AG04450 (cell line): ENCODE data around the gene DUSP15. TPM values are rescaled to one million over a fixed set of nuclear protein-coding genes. Genes with fewer than 3 reads are reported as not detected.

Experiments
- CTCF ChIA-PET: fragments of 300-600, 350-600 bp; formaldehyde crosslinking; extraction: SDS; loops from one replicate; lab custom pipeline; 2022; ENCODE audit warnings: antibody characterized with exemption, inconsistent platforms; lab: Charles Lee
- POLR2A ChIA-PET: fragments of 350-600 bp; formaldehyde crosslinking; extraction: SDS; loops from one replicate; lab custom pipeline; 2021; ENCODE audit warnings: antibody characterized with exemption, inconsistent platforms; lab: Yijun Ruan, JAX
- DNase-seq: peaks from one replicate; pipeline ENCODE4 v3.0.0-alpha.2; 2011; ENCODE audit warnings: low read depth, low spot score
- H3K27ac ChIP-seq: one replicate; pipeline ENCODE4 v1.5.1; 2012; ENCODE audit warnings: low read depth, low read length, control low read depth
- H3K27me3 ChIP-seq: one replicate; pipeline ENCODE4 v1.6.0; 2012; ENCODE audit warnings: low read length; ENCODE audit not compliant: control insufficient read depth, insufficient read depth
- H3K4me3 ChIP-seq: 2 replicates; pipeline ENCODE4 v1.5.1; 2011; ENCODE audit warnings: mild to moderate bottlenecking, low read depth, low read length, control low read depth
- H3K9me3 ChIP-seq: 2 replicates; pipeline ENCODE4 v1.5.1; 2012; ENCODE audit warnings: low read length; ENCODE audit not compliant: control insufficient read depth, insufficient read depth
- CTCF ChIP-seq: IDR thresholded peaks from 2 replicates; pipeline ENCODE4 v1.5.1; 2011; ENCODE audit warnings: low read depth, low read length, control low read depth, inconsistent platforms
- polyA plus RNA-seq: library from polyadenylated mRNA; depleted of rRNA; stranded (reverse); fragments of >200 nt; gene quantifications from 2 replicates; pipeline ENCODE4 v1.2.3, GENCODE V29; 2011

DUSP15 gene
- polyA plus RNA-seq, 1 experiment: not detected

DNA sequence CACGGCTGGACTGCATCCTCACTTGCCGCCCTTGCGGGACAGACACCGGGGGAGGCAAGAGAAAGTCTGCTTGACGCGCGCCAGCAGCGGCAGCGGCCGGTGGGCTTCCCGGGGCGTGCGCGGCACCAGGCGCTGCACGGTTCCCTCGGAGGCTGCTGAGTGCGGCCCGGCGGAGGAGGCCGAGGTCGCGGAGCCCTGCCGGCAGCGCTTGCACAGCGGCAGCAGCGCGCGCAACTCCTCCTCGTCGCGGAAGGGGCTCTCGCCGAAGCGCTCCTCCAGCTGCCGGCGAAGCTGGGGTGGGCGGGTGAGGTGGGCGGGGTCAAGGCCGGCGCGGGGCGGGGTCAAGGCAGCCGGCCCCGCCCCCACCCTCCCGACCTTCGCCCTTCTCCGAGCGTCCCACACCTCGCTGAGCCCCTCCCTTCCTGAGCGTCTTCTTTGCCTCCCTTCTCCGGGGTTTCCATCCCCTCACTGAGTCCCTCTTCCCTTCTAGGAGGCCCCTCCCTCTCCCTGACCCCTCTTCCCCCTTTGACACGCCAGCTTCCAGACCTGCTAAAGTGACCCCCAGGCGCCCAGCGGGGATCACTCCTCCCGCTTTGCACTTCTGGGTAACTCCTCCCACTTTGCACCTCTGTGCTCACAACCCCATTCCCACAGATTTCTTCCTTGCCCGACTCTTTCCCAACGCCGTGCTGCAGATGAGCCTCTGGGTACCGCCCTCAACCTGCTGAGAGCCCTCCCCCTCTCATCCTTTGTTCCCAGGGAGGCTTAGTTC, 8.8 kb downstream of the DUSP15 start:
- no peak for DNase-seq
- no peak overlapping the region for H3K27ac ChIP-seq
- H3K9me3 ChIP-seq: no peaks in the 10 kb centered on the region
- H3K4me3 ChIP-seq: peak overlapping the region; percentile 48
- ChIA-PET CTCF (interaction anchor here (1.0 to 4.2 kb wide), 2 partner anchors 9 to 10 kb away, joined by 3 to 30 read pairs; no protein-coding TSS in a partner anchor), POLR2A (no interaction called here)
- H3K27me3 ChIP-seq: peaks cover 63% of the 10 kb centered on the region
- TF ChIP-seq CTCF: no peak

DNA sequence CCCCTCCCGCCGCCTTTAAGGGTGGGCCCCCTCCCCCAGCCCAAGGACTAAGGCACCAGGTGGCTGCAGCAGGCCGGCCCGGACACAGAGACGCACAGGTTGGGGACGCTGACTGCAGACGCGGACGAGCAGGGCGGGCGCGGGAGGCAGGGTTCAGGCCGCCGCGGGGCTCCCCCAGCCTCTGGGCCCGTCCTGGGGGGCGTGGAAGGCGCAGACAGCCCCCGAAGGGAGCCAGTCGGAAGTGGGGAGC, 9.3 kb downstream of the DUSP15 start:
- DNase-seq: no peak
- H3K27me3 ChIP-seq: peaks cover 62% of the 10 kb centered on the region
- POLR2A ChIA-PET: no interaction called here
- CTCF ChIA-PET: interaction anchor here (1.0 kb wide), 1 partner anchor 9 kb away, joined by 3 read pairs; no protein-coding TSS in a partner anchor
- no peak overlapping the region for H3K27ac ChIP-seq
- H3K4me3 ChIP-seq: peak overlapping the region; percentile 48
- TF ChIP-seq CTCF: no peak
- no peaks in the 10 kb centered on the region for H3K9me3 ChIP-seq

DNA sequence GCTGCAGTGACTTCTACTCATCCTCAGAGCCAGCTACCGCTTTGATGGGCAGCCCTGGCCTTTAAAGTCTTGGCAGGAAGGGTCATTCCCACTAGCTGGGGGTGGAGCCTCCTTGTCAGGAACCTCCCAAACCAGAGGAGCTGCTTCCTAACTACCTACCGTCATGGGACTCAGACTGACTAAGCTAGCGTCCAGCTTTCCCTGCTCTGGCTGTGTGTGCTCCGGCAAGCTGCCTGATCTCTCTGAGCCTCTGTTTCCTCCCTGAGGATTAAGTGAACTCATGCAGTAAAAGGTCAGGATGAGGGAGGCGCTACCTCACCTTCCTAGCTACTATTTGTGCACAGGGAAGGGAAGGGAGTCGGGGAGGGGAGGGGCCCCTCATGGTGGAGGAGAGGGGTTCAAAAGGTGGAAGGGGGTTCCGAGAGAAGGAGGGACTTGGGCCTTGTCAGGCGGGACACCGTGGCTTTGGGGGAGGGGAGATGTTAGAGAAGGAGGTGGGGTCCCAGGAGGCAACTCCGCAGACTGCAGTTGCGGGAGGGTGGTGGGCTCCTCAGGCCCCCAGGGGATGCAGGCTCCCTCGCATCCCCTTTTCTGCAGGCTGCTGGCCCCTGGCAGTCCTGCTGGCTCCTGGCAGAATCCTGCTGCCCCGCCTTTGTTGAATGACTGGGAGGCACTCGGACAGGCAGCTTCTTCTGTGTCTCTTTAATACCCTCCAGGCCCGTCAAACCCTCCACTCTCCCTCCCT, 9.8 kb downstream of the DUSP15 start:
- TF ChIP-seq CTCF: no peak
- no peak overlapping the region for H3K27ac ChIP-seq
- H3K27me3 ChIP-seq: peaks cover 60% of the 10 kb centered on the region
- POLR2A ChIA-PET: interaction anchor here (0.7 kb wide), 1 partner anchor 375 kb away, joined by 3 read pairs; no protein-coding TSS in a partner anchor
- peak overlapping the region; percentile 48; the same call in 1 of the 2 replicates for H3K4me3 ChIP-seq
- DNase-seq: no peak
- H3K9me3 ChIP-seq: no peaks in the 10 kb centered on the region
- CTCF ChIA-PET: interaction anchor here (0.8 to 2.4 kb wide), 6 partner anchors 9 to 92 kb away, joined by 3 to 12 read pairs (median 4); partner anchors contain the start of gene PDRG1

DNA sequence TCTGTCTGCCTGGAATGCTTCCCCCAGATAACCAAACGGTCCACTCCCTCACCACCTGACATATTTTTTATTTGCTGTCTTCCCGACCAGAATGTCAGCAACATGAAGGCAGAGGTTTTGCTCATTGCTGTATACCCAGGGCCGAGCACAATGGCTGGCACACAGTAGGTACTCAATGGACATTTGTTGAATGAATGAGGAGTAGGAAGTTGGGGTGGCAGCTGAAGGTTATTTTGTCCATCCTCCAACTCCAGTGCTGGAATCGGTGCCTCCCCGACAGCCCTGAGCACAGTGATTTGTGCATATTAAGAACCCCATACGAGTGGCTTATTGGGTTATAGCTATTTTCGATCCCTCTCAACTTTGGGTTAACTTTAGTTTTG, 10.3 kb downstream of the DUSP15 start:
- Histone ChIP-seq H3K9me3 (no peaks in the 10 kb centered on the region), H3K27ac (no peak overlapping the region), H3K27me3 (peaks cover 64% of the 10 kb centered on the region), H3K4me3 (no peak overlapping the region)
- DNase-seq: no peak
- ChIA-PET POLR2A (interaction anchor here (0.7 kb wide), 1 partner anchor 376 kb away, joined by 3 read pairs; no protein-coding TSS in a partner anchor), CTCF (interaction anchor here (0.6 to 2.4 kb wide), 7 partner anchors 10 to 824 kb away, joined by 3 to 12 read pairs (median 4); partner anchors contain the start of gene PDRG1)
- TF ChIP-seq CTCF: no peak
